ENCODE data around the gene IL22RA1. TPM values are rescaled to one million over a fixed set of nuclear protein-coding genes. Genes with fewer than 3 reads are reported as not detected.
A peak's percentile ranks its signal among the peaks of the same experiment; 100 is the strongest.

IL22RA1 gene
- total and polyA plus RNA-seq, 8 donors: 0.43 to 4.1 (median 1.8) TPM; not detected in 1

- intact Hi-C loops (cut with DNase I; ENCODE audit: low total_unique reads): no loop called here
- 82 to 87% (median 84%) methylated on average over 10 of the region's 10 CpGs for WGBS, 5 donors
- DNase-seq: no peak
- no peak for TF ChIP-seq POLR2A (IDR thresholded peaks at IDR 0.05)
- H3K4me1 ChIP-seq: peaks cover 11 to 23% (median 17%) of the 10 kb centered on the region in 4 donors
- H3K27ac ChIP-seq: no peak overlapping the region
- no peak overlapping the region for H3K4me3 ChIP-seq
- H3K36me3 ChIP-seq: peaks cover 0 to 15% (median 11%) of the 10 kb centered on the region in 4 donors
- H3K27me3 ChIP-seq: peaks cover 0 to 36% (median 0%) of the 10 kb centered on the region in 3 donors
- no peaks in the 10 kb centered on the region for H3K9me3 ChIP-seq
Measured at GRCh38 chr1:24152631-24153494, 9.9 kb upstream of the IL22RA1 start.

- intact Hi-C loops (cut with DNase I; ENCODE audit: low total_unique reads): no loop called here
- DNase-seq: peak; percentile 53 to 81
- Histone ChIP-seq H3K27ac (no peak overlapping the region), H3K9me3 (no peaks in the 10 kb centered on the region), H3K4me1 (peaks cover 11 to 23% (median 17%) of the 10 kb centered on the region in 4 donors), H3K4me3 (peak overlapping the region in 1 of 4 donors; percentile 14), H3K27me3 (peaks cover 0 to 36% (median 0%) of the 10 kb centered on the region in 3 donors), H3K36me3 (no peaks in the 10 kb centered on the region)
- TF ChIP-seq POLR2AphosphoS5 (IDR thresholded peaks at IDR 0.05): no peak
- TF ChIP-seq POLR2A (IDR thresholded peaks at IDR 0.05): no peak
- TF ChIP-seq EP300 (IDR thresholded peaks at IDR 0.05): no peak
- TF ChIP-seq CTCF (IDR thresholded peaks at IDR 0.05): no peak
- 6 to 15% (median 7%) methylated on average over 12 of the region's 12 CpGs for WGBS, 5 donors
Measured at GRCh38 chr1:24151175-24151533, 8.2 kb upstream of the IL22RA1 start.

- H3K27ac ChIP-seq: peak overlapping the region in 1 of 5 donors; percentile 18
- peak in 1 of 3 donors; percentile 37 for TF ChIP-seq POLR2AphosphoS5 (IDR thresholded peaks at IDR 0.05)
- no peak for TF ChIP-seq EP300 (IDR thresholded peaks at IDR 0.05)
- peak in 6 of 7 experiments; percentile 3 to 91 (median 85) for TF ChIP-seq CTCF (IDR thresholded peaks at IDR 0.05)
- H3K27me3 ChIP-seq: peaks cover 0 to 36% (median 0%) of the 10 kb centered on the region in 3 donors
- H3K4me1 ChIP-seq: peaks cover 11 to 23% (median 17%) of the 10 kb centered on the region in 4 donors
- intact Hi-C loops (cut with DNase I; ENCODE audit: low total_unique reads): no loop called here
- no peaks in the 10 kb centered on the region for H3K9me3 ChIP-seq
- WGBS, 5 donors: 9 to 14% (median 11%) methylated on average over 35 to 36 of the region's 36 CpGs
- H3K4me3 ChIP-seq: peak overlapping the region in 3 of 4 donors; percentile 14 to 19 (median 17)
- no peaks in the 10 kb centered on the region for H3K36me3 ChIP-seq
- DNase-seq: peak; percentile 95 to 96
Measured at GRCh38 chr1:24150234-24151174, 7.6 kb upstream of the IL22RA1 start.

- intact Hi-C loops (cut with DNase I; ENCODE audit: low total_unique reads): no loop called here
Measured at GRCh38 chr1:24149866-24150233, 6.9 kb upstream of the IL22RA1 start.

More at GRCh38 chr1:24149866-24150233, 6.9 kb upstream of the IL22RA1 start:
- no peaks in the 10 kb centered on the region for H3K9me3 ChIP-seq
- H3K27me3 ChIP-seq: peaks cover 0 to 36% (median 0%) of the 10 kb centered on the region in 3 donors
- 34 to 45% (median 44%) methylated on average over 5 of the region's 5 CpGs for WGBS, 5 donors
- peak overlapping the region in 1 of 4 donors; percentile 17 for H3K4me3 ChIP-seq
- no peak for TF ChIP-seq POLR2A (IDR thresholded peaks at IDR 0.05)
- TF ChIP-seq CTCF (IDR thresholded peaks at IDR 0.05): no peak
- TF ChIP-seq POLR2AphosphoS5 (IDR thresholded peaks at IDR 0.05): no peak
- no peak for TF ChIP-seq EP300 (IDR thresholded peaks at IDR 0.05)
- H3K4me1 ChIP-seq: peaks cover 11 to 18% (median 17%) of the 10 kb centered on the region in 4 donors
- peak; percentile 56 to 58 for DNase-seq
- no peaks in the 10 kb centered on the region for H3K36me3 ChIP-seq
- H3K27ac ChIP-seq: peak overlapping the region in 1 of 5 donors; percentile 18
